ENCODE measurements around the gene HERC2. TPM values are rescaled to one million over a fixed set of nuclear protein-coding genes. Genes with fewer than 3 reads are reported as not detected.
A peak's percentile ranks its signal among the peaks of the same experiment; 100 is the strongest.

The HERC2 gene
- total RNA-seq, 1 donor from 2014 or later = 49.1 TPM

- no peak overlapping the region for H3K4me3 Mint-ChIP-seq
- no peak overlapping the region for H3K27ac Mint-ChIP-seq
- no peaks in the 10 kb centered on the region for H3K9me3 Mint-ChIP-seq
- DNase-seq (no peak), ATAC-seq (ENCODE audit: low read depth) (no peak)
- TF ChIP-seq CTCF (IDR thresholded peaks at IDR 0.05) = no peak
- ChIA-PET CTCF (no interaction called here), POLR2A (no interaction called here)
- H3K36me3 Mint-ChIP-seq (ENCODE audit: low read depth) = no peaks in the 10 kb centered on the region
- intact Hi-C loops (cut with micrococcal nuclease) = no loop called here
- peaks cover 62% of the 10 kb centered on the region for H3K27me3 Mint-ChIP-seq
- H3K4me1 Mint-ChIP-seq = peaks cover 30% of the 10 kb centered on the region
Observed at GRCh38 chr15:28101983-28102441, 220.0 kb downstream of the HERC2 start.

GRCh38 chr15:28101201-28101600, 220.8 kb downstream of the HERC2 start:
- Mint-ChIP-seq H3K9me3 (no peaks in the 10 kb centered on the region), H3K27ac (no peak overlapping the region), H3K4me3 (no peak overlapping the region), H3K4me1 (peaks cover 33% of the 10 kb centered on the region), H3K27me3 (peaks cover 62% of the 10 kb centered on the region), H3K36me3 (ENCODE audit: low read depth) (no peaks in the 10 kb centered on the region)
- ATAC-seq (ENCODE audit: low read depth) = no peak
- no peak for DNase-seq
- intact Hi-C loops (cut with micrococcal nuclease) = no loop called here
- no peak for TF ChIP-seq CTCF (IDR thresholded peaks at IDR 0.05)
- ChIA-PET POLR2A (no interaction called here), CTCF (no interaction called here)

GRCh38 chr15:28100516-28101195, 221.3 kb downstream of the HERC2 start:
- ATAC-seq (ENCODE audit: low read depth) = no peak
- no peak for DNase-seq
- no peak overlapping the region for H3K4me3 Mint-ChIP-seq
- no peaks in the 10 kb centered on the region for H3K36me3 Mint-ChIP-seq (ENCODE audit: low read depth)
- TF ChIP-seq CTCF (IDR thresholded peaks at IDR 0.05) = no peak
- H3K27me3 Mint-ChIP-seq = peaks cover 62% of the 10 kb centered on the region
- ChIA-PET CTCF (no interaction called here), POLR2A (no interaction called here)
- intact Hi-C loops (cut with micrococcal nuclease) = no loop called here
- peaks cover 33% of the 10 kb centered on the region for H3K4me1 Mint-ChIP-seq
- no peak overlapping the region for H3K27ac Mint-ChIP-seq
- no peaks in the 10 kb centered on the region for H3K9me3 Mint-ChIP-seq

- H3K4me1 Mint-ChIP-seq = peaks cover 35% of the 10 kb centered on the region
- ChIA-PET POLR2A (no interaction called here), CTCF (no interaction called here)
- H3K27ac Mint-ChIP-seq = no peak overlapping the region
- H3K36me3 Mint-ChIP-seq (ENCODE audit: low read depth) = no peaks in the 10 kb centered on the region
- peak overlapping the region; percentile 25 for H3K4me3 Mint-ChIP-seq
- H3K9me3 Mint-ChIP-seq = no peaks in the 10 kb centered on the region
- ATAC-seq (ENCODE audit: low read depth) (no peak), DNase-seq (no peak)
- intact Hi-C loops (cut with micrococcal nuclease) = loop anchor here (1.0 to 5.0 kb wide), 2 partner anchors 8 to 1168 kb away; partner anchors contain the start of gene NSMCE3
- H3K27me3 Mint-ChIP-seq = peaks cover 57% of the 10 kb centered on the region
- no peak for TF ChIP-seq CTCF (IDR thresholded peaks at IDR 0.05)
Observed at GRCh38 chr15:28099555-28100140, 222.3 kb downstream of the HERC2 start.

- ATAC-seq (ENCODE audit: low read depth) (no peak), DNase-seq (peak; percentile 47)
- CTCF ChIA-PET = no interaction called here
- POLR2A ChIA-PET = no interaction called here
- Mint-ChIP-seq H3K4me1 (peaks cover 37% of the 10 kb centered on the region), H3K36me3 (ENCODE audit: low read depth) (no peaks in the 10 kb centered on the region), H3K27me3 (peaks cover 52% of the 10 kb centered on the region), H3K27ac (no peak within 1 kb of the TSS), H3K9me3 (no peaks in the 10 kb centered on the region), H3K4me3 (peak within 1 kb of the TSS; percentile 53)
- no peak for TF ChIP-seq CTCF (IDR thresholded peaks at IDR 0.05)
- intact Hi-C loops (cut with micrococcal nuclease) = loop anchor here (1.0 to 5.0 kb wide), 2 partner anchors 8 to 1168 kb away; partner anchors contain the start of gene NSMCE3
Observed at GRCh38 chr15:28098766-28099554, 223.0 kb downstream of the HERC2 start, which contains the start of gene OCA2. TSS of gene OCA2 (minus strand) at chr15:28099315. CDS start at chr15:28081874, 17,441 bp downstream.

Data from activated B cell treated with CpG ODN at 0.5 μM for 24 hours (primary cell).